ENCODE data around the gene CCSER1.

The CCSER1 gene

GRCh38 chr4:91577864-91578263 is 1450.7 kb downstream of the CCSER1 start:
- Mint-ChIP-seq H3K27ac (no peak overlapping the region), H3K9me3 (no peaks in the 10 kb centered on the region), H3K4me3 (no peak overlapping the region), H3K4me1 (no peaks in the 10 kb centered on the region), H3K27me3 (ENCODE audit: low read depth, poor library complexity) (no peaks in the 10 kb centered on the region), H3K36me3 (ENCODE audit: low read depth) (no peaks in the 10 kb centered on the region)
- DNase-seq, result no peak
- no peak for TF ChIP-seq CTCF (IDR thresholded peaks at IDR 0.05)

- no peak for TF ChIP-seq CTCF (IDR thresholded peaks at IDR 0.05)
- Mint-ChIP-seq H3K27ac (no peak overlapping the region), H3K4me1 (no peaks in the 10 kb centered on the region), H3K36me3 (ENCODE audit: low read depth) (no peaks in the 10 kb centered on the region), H3K4me3 (no peak overlapping the region), H3K27me3 (ENCODE audit: low read depth, poor library complexity) (no peaks in the 10 kb centered on the region), H3K9me3 (no peaks in the 10 kb centered on the region)
- DNase-seq, result no peak
Observed at GRCh38 chr4:91590260-91590659, 1463.1 kb downstream of the CCSER1 start.

- Mint-ChIP-seq H3K4me1 (no peaks in the 10 kb centered on the region), H3K27me3 (ENCODE audit: low read depth, poor library complexity) (no peaks in the 10 kb centered on the region), H3K27ac (no peak overlapping the region), H3K4me3 (no peak overlapping the region), H3K9me3 (no peaks in the 10 kb centered on the region), H3K36me3 (ENCODE audit: low read depth) (no peaks in the 10 kb centered on the region)
- TF ChIP-seq CTCF (IDR thresholded peaks at IDR 0.05), result no peak
- no peak for DNase-seq
Observed at GRCh38 chr4:91592125-91592524, 1464.9 kb downstream of the CCSER1 start.

GRCh38 chr4:91596718-91597117 is 1469.5 kb downstream of the CCSER1 start:
- Mint-ChIP-seq H3K27me3 (ENCODE audit: low read depth, poor library complexity) (no peaks in the 10 kb centered on the region), H3K4me1 (no peaks in the 10 kb centered on the region), H3K36me3 (ENCODE audit: low read depth) (no peaks in the 10 kb centered on the region), H3K27ac (no peak overlapping the region), H3K9me3 (no peaks in the 10 kb centered on the region), H3K4me3 (no peak overlapping the region)
- no peak for DNase-seq
- TF ChIP-seq CTCF (IDR thresholded peaks at IDR 0.05), result no peak

- Mint-ChIP-seq H3K9me3 (no peaks in the 10 kb centered on the region), H3K27me3 (ENCODE audit: low read depth, poor library complexity) (no peaks in the 10 kb centered on the region), H3K4me1 (no peaks in the 10 kb centered on the region), H3K27ac (no peak overlapping the region), H3K36me3 (ENCODE audit: low read depth) (no peaks in the 10 kb centered on the region), H3K4me3 (no peak overlapping the region)
- TF ChIP-seq CTCF (IDR thresholded peaks at IDR 0.05), result no peak
- no peak for DNase-seq
Observed at GRCh38 chr4:91598696-91599095, 1471.5 kb downstream of the CCSER1 start.

GRCh38 chr4:91600301-91600700 is 1473.1 kb downstream of the CCSER1 start:
- Mint-ChIP-seq H3K9me3 (no peaks in the 10 kb centered on the region), H3K4me1 (no peaks in the 10 kb centered on the region), H3K27me3 (ENCODE audit: low read depth, poor library complexity) (no peaks in the 10 kb centered on the region), H3K27ac (no peak overlapping the region), H3K4me3 (no peak overlapping the region), H3K36me3 (ENCODE audit: low read depth) (no peaks in the 10 kb centered on the region)
- no peak for DNase-seq
- no peak for TF ChIP-seq CTCF (IDR thresholded peaks at IDR 0.05)

Measured in nephron progenitor cell (in vitro differentiated cells).